Neural cell (in vitro differentiated cells): ENCODE data around the gene QKI.
A peak's percentile ranks its signal among the peaks of the same experiment; 100 is the strongest.

Experiments
- CTCF ChIP-seq: fragments of 450-650 bp; IDR thresholded peaks from 2 replicates; pipeline ENCODE4 v1.5.1; 2014; ENCODE audit warnings: antibody characterized with exemption, mild to moderate bottlenecking, moderate library complexity; ENCODE audit not compliant: poor library complexity, severe bottlenecking
- EZH2 ChIP-seq: fragments of 200-600, 300-800 bp; shearing (Covaris generic), sonication (generic); IDR thresholded peaks from 2 replicates; pipeline ENCODE4 v1.6.1; 2014; ENCODE audit warnings: antibody characterized with exemption, low read length, borderline replicate concordance, mild to moderate bottlenecking; ENCODE audit not compliant: insufficient read depth, poor library complexity, severe bottlenecking
- POLR2AphosphoS5 ChIP-seq: IDR thresholded peaks from 2 replicates; pipeline ENCODE4 v1.6.1; 2012
- RAD21 ChIP-seq: fragments of 450-650 bp; conservative IDR thresholded peaks from 2 replicates; pipeline ENCODE4 v1.6.1; 2014; ENCODE audit warnings: antibody characterized with exemption, mild to moderate bottlenecking, moderate library complexity
- TAF1 ChIP-seq: IDR thresholded peaks from 2 replicates; pipeline ENCODE4 v1.6.1; 2012; ENCODE audit warnings: low read depth
- TF ChIP-seq, protein P1 (sequence below): IDR thresholded peaks from 2 replicates; pipeline ENCODE4 v1.6.1; 2012; ENCODE audit warnings: borderline replicate concordance

- TF ChIP-seq CTCF (no peak), RAD21 (no peak), EZH2 (no peak), TAF1 (no peak), POLR2AphosphoS5 (peak; percentile 14)
- TF ChIP-seq, protein P1, sequence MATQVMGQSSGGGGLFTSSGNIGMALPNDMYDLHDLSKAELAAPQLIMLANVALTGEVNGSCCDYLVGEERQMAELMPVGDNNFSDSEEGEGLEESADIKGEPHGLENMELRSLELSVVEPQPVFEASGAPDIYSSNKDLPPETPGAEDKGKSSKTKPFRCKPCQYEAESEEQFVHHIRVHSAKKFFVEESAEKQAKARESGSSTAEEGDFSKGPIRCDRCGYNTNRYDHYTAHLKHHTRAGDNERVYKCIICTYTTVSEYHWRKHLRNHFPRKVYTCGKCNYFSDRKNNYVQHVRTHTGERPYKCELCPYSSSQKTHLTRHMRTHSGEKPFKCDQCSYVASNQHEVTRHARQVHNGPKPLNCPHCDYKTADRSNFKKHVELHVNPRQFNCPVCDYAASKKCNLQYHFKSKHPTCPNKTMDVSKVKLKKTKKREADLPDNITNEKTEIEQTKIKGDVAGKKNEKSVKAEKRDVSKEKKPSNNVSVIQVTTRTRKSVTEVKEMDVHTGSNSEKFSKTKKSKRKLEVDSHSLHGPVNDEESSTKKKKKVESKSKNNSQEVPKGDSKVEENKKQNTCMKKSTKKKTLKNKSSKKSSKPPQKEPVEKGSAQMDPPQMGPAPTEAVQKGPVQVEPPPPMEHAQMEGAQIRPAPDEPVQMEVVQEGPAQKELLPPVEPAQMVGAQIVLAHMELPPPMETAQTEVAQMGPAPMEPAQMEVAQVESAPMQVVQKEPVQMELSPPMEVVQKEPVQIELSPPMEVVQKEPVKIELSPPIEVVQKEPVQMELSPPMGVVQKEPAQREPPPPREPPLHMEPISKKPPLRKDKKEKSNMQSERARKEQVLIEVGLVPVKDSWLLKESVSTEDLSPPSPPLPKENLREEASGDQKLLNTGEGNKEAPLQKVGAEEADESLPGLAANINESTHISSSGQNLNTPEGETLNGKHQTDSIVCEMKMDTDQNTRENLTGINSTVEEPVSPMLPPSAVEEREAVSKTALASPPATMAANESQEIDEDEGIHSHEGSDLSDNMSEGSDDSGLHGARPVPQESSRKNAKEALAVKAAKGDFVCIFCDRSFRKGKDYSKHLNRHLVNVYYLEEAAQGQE = no peak
These were observed 166.0 kb downstream of the QKI start for GRCh38 chr6:163580311-163581030.
